GM19452 (cell line): ENCODE measurements around the gene DKC1.

ENCODE experiments used
- ATAC-seq: cut with Tn5 transposase; IDR thresholded peaks from one replicate; pipeline ENCODE4 v1.9.1; 2021; ENCODE audit not compliant: unreplicated experiment

DKC1 gene

GRCh38 chrX:154762537-154763296 lies at the start of gene DKC1:
TSS of gene DKC1 (plus strand) at chrX:154762864. CDS start at chrX:154762966, 102 bp downstream.
- ATAC-seq: peak; percentile 95

DNA sequence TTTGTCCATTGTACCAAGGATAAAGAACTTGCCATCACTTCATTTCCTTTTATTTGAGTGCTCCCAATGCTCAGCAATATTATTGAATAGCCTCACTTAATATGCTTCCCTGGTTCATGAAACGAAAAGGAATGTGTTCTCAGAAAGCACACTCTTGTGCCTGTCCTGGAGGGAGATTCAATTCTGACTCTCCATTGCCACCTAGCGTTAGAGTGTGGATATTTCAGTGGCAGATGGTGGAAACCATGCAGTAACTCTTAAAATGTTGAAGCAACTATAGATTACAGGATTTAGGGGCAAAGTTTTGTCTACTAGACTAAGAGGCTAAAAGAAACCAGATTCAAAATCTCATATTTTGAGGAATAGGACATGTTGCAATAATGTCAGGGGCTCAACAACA lies 47.7 kb upstream of the DKC1 start:
- ATAC-seq: no peak

- no peak for ATAC-seq
These were observed 46.8 kb upstream of the DKC1 start for GRCh38 chrX:154715825-154716224.

DNA sequence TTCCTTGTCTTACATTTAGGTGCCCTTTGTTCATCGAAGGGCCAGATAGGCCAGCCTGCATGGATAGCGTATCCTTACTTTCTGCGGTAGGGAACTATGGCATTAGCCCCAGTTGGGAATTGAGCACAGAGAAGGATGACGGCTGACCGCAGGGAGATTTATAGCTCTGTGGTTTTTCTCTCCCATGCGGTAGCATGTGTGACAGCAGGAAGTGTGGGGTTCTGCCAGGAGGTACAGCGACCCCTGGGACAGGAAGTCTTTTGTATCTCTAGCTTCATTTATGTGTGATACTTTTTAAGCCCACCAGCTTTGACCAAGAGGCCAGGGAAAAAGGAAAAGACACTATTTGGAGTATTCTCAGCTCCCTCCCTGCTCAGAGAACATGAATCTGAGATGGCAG lies 44.8 kb upstream of the DKC1 start:
- ATAC-seq: no peak

DNA sequence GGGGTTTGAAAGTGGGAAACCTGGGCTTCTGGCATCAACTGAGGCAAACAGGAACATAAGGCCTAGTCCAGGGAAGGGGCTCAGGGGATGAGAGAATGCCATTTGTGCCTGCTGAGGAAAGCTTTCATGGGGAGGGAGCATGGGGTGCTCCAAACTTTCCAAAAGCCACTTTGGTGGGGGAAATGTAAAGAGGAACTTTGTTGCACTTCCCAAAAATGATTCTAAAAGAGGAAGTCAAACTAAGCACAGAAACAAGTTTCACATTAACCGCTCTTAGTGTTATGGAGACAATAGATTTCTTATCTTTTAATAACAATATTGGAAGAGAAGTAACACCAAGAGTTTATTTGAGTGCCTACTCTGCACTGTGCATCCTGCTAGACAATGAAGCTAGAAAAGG lies 44.0 kb upstream of the DKC1 start:
- ATAC-seq: no peak

GRCh38 chrX:154719132-154719675 lies 43.5 kb upstream of the DKC1 start:
- no peak for ATAC-seq

DNA sequence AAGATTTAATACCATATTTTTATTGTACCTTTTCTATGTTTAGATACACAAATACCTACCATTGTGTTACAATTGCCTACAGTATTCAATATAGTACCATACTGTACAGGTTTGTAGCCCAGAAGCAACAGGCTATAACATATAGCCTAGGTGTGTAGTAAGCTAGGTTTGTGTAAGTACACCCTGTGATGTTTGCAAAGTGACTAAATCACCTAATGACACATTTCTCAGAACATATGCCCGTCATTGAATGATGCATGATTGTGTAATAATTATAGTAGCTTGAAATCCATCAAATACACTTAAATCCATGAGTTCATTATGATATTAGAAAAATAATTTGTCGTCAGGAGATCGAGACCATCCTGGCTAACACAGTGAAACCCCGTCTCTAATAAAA lies 42.6 kb upstream of the DKC1 start:
- no peak for ATAC-seq

DNA sequence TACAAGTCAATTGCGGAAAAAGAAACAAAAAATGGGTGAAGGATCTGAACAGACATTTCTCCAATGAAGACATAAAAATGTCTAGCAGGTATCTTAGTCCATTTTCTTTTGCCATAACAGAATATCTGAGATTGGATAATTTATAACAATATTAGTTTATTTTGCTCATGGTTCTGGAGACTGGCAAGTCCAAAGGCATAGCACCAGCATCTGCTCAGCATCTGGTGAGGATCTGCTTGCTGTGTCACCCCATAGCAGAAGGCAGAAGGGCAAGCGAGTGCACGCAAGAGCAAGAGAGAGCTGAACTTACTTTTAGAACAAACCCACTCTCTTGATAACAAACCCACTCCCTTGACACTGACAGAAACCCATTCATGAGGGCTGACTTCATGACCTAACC lies 41.5 kb upstream of the DKC1 start:
- ATAC-seq: no peak

- ATAC-seq: no peak
These were observed 37.5 kb upstream of the DKC1 start for GRCh38 chrX:154724993-154725756.

DNA sequence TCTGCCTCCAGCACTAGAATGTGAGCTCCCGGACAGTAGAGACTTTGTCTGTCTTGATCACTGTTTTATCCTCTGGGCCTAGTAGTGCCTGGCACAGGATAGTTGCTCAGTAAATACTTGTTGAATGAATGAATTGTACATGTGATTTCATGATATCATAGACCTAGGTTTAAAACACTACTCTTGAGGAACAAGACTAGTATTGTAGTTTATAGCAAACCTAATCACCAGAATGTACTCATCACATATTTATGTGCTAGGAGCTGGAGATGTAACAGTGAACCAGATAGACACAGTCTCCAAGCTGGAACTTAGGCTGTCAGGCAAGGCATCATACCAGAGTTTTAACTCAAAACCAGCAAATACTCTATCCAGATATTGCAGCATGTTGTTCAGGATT lies 35.2 kb upstream of the DKC1 start:
- no peak for ATAC-seq

GRCh38 chrX:154727871-154728270 lies 34.8 kb upstream of the DKC1 start:
- no peak for ATAC-seq

DNA sequence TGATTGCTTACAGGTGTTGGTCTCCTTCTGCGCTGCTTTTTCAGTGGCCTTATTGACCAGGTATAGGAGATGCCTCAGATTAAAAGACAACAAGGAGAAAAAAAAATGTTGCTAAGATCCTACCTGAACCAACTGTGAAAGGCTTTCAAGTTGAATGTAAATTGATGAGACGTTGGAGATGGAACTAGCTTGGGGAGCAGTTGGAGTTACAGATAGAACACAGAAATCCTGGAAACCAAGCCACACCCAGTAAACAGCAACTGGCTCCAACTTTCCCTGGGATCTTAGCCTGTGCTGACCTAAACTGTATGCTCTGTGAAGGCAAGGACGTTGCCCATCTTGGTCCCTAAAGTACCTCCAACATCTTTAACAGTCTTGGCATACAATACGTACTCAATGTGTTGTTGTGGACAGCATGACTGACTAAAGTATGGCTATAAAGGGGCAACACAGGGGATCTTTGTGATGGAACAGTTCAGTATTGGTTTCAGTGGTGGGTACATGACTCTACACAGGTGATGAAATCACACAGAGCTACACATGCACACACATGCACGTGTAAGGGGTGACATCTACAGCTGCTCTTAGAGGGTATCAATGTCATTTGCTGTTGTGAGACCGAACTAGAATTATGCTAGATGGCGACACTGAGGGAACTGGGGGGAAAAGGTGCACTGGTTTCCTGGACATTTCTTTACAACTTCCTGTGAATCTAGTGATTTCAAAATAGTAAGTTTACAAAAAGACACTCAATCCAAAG lies 34.1 kb upstream of the DKC1 start:
- no peak for ATAC-seq

GRCh38 chrX:154729439-154729838 lies 33.2 kb upstream of the DKC1 start:
- ATAC-seq: no peak

DNA sequence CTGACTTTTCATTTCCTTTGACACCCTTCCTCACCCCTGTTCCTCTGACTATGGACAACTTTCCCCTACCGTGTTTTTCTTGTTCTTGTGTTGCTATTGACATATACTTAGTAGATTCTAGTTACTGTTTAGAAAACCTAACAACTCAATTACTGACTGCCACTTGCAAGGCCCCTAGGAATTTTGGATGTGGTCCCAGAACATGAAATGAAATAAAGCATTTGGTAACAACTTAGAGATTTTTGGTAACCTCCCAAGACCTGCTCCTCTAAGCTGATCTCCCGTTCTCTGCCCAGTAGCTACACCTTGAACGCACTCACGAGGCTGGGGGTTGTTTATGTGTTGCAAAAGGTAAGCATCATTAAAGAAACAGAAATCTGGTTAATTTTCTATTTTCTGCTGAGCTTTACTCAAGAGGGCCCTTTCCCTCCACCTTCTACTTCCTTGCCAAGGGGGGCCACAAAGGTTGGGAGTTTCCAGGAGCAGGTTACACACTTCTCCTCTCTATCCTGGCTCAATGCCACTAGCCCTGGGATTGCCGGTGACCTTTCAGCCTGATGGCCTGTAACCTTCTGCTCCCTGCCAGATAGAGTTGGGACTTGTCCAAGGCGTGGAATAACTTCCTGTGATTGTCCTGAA lies 32.3 kb upstream of the DKC1 start:
- no peak for ATAC-seq

DNA sequence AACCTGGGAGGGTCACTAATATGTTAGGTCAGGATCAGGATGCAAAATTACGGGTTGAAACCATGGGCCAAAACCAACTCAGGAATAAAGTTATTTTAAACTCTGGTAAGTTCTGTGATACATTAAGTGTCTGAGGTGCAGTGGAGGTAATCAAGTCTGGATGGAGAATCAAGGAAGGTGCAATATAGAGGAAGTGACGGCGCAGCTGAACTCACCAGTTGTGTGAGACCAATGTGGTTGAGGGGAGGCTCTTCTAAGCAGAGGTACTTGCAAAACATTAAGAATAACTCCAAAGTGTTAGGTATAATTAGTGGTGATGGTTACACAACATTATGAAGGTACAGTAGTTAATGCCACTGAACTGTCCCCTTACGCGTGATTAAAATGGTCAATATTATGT lies 31.5 kb upstream of the DKC1 start:
- ATAC-seq: no peak

DNA sequence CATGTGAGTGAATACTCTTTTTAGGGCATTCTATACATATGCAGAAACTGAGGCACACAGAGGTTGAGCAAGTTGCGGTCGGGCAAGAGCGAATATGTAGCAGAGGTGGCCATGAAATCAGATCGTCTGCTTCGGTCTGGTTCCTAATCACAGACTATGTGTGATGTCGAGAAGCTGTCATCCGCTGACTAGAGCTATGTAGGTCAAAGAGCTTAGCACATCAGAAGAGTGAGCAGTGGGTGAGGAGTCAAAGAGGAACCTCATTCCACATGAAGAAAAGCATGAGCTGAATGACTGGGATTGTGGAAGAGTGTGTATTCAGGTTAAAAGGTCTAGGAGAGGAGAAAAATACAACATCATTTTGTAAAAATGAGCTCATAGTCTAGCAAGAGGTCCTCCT lies 30.8 kb upstream of the DKC1 start:
- no peak for ATAC-seq

- no peak for ATAC-seq
These were observed 30.1 kb upstream of the DKC1 start for GRCh38 chrX:154732421-154733065.

DNA sequence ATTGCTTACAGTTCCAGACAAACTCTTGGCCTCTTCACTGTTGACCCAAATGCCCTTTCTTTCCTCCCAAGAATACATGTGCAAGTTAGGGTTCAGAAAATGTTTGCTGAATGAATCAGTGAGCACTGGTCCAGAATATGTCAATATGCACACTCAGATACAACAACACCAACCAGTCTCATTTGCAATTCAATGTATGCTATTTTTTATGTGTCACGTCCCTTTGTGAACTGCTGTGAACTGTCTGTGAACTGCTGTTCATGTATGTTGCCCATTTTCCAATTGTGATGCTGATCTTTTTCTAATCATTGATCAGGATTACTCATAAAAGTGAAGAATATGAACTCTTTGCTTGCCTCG lies 29.6 kb upstream of the DKC1 start:
- no peak for ATAC-seq

DNA sequence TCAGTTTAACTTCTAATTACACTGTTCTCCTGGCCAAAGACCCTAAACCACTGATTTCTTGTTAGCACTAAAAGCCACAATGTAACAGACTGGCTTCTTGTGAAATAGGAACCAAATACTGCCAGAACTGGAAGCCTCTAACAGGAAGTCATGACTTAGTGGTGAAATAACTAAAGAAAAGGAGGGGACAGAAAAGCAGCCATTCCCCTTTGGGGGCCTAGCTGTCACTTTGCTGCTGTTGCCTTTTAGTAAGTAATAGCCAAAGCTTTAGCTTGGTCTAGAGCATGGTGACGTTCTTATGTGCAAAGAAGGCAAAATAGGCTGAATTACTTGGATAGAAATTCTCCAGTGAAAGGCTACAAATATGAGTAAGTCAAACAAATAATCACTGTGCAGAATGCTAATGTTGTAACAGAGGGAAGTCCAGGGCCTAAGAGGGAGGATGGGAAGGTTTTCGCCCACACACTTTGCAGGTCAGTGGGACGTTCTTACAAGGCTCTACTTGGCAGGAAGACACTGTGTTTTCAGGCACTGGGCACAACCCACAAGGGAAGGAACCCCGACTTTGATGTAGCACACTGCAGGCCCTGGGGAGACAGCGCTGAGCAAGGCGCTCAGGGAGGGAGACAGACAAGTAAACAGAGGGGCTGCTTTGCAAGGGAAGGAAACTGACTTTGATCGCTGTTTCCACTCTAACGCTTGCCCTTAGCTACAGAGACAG lies 28.4 kb upstream of the DKC1 start:
- ATAC-seq: no peak
